Epidermal melanocyte (primary cell): Measurements from ENCODE around the gene TUBA4B.

ENCODE experiments used
- DNase-seq: peaks from one replicate; pipeline ENCODE4 v3.0.0; 2011; ENCODE audit warnings: low spot score; ENCODE audit not compliant: insufficient read length

The TUBA4B gene

GRCh38 chr2:219252900-219253752, at the start of gene TUBA4B:
TSS of gene TUBA4B (plus strand) at chr2:219253243. CDS start at chr2:219253408, 165 bp downstream.
- DNase-seq = no peak

GRCh38 chr2:219204425-219205164, 48.4 kb upstream of the TUBA4B start:
- no peak for DNase-seq

DNA sequence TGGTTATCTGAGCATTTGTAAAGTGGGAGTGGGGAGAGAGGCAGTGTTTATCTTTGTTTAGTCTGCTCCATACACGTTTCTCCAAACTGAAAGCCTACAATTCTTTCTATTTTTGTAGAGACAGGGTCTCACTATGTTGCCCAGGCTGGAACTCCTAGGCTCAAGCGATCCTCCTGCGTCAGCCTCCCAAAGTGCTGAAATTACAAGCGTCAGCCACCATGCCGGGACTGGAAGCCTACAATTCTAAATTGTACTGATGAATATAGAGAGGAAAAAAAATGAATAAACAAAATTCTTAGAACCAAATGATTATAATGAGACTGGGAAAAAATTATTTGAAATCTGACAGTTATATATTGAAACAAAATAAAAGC, 47.9 kb upstream of the TUBA4B start:
- no peak for DNase-seq

GRCh38 chr2:219205981-219206327, 47.1 kb upstream of the TUBA4B start:
- no peak for DNase-seq

- peak; percentile 94 for DNase-seq
Measured at GRCh38 chr2:219206328-219207133, 46.5 kb upstream of the TUBA4B start, which contains the start of gene ZFAND2B. TSS of gene ZFAND2B (plus strand) at chr2:219206782. CDS start at chr2:219206988, 206 bp downstream.

DNA sequence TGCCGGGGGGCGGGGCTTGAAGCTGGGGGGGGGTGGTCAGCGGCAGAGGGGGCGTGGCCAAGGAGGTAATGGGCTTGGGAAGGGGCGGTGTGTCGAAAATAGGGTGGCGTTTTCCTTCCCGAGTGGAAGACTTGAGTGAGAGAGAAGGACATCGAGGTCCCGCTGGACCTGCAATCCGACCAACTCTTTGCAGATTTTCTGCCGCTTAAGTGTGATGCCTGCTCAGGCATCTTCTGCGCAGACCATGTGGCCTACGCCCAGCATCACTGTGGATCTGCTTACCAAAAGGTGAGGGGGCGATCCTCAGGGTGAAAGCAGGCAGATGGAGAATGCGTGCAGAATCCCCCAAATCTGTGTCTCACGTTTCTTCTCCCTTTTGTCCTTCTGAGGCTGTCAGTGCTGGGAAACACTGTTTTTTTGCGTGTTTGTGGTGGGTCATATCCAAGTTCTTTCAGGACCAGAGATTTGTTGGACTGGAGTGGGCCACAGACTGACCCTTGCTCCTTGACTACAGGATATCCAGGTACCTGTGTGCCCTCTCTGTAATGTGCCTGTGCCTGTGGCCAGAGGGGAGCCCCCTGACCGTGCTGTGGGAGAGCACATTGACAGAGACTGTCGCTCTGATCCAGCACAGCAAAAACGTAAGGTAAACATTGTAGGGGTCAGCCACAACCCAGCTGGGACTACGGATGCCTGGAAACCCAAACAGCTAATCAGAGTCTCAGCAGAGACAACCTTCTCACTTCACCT, 45.7 kb upstream of the TUBA4B start:
- no peak for DNase-seq

- DNase-seq = no peak
Measured at GRCh38 chr2:219207884-219208740, 44.9 kb upstream of the TUBA4B start.

DNA sequence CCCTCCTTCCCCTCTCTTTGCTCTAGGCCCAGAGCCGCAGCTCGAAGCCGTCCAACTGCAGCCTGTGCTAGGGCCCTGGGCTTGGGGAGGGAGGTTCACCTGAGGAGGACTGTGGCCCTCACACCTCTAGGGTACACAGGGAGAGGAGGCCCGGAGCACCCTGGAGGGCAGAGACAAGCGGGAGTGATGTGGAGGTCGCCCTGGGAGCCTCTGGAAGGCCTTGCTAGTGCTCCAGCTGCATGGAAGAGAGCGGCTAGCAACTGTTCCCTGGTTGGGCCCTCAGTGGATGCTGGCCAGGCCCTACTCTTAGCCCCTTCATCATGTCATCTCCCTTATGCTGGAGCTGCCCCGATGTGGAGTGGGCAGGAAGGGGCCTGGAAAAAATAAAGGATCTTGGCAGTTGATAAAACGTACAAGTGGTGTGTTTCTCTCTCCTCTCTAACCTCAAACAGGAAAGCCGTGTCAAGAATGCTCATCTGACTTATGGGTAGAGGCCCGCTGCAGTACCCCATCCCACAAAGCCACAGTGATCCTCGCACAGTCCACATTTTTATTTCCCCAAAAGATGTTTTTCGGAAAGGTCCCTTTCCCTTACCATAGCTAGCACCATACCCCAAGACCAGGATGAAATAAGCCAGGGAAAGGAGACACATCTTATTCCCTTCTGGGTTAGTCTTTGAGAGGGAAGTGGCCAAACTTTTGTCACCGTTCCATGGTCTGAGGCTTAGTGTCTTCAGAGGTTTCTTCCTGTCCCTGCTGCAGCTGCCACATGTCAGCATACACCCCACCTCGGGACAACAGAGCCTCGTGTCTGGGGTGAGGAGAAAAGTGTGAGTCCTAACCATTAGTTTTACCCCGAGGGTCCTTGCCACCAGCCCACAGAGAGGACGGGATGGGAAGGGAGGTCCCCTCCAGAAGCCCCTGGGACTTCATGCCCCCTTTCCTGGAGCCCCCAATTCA, 43.5 kb upstream of the TUBA4B start:
- no peak for DNase-seq

GRCh38 chr2:219210196-219210885, 42.7 kb upstream of the TUBA4B start:
- DNase-seq = no peak

- no peak for DNase-seq
Measured at GRCh38 chr2:219210886-219211362, 42.1 kb upstream of the TUBA4B start.

GRCh38 chr2:219213026-219213415, 40.0 kb upstream of the TUBA4B start:
- no peak for DNase-seq

DNA sequence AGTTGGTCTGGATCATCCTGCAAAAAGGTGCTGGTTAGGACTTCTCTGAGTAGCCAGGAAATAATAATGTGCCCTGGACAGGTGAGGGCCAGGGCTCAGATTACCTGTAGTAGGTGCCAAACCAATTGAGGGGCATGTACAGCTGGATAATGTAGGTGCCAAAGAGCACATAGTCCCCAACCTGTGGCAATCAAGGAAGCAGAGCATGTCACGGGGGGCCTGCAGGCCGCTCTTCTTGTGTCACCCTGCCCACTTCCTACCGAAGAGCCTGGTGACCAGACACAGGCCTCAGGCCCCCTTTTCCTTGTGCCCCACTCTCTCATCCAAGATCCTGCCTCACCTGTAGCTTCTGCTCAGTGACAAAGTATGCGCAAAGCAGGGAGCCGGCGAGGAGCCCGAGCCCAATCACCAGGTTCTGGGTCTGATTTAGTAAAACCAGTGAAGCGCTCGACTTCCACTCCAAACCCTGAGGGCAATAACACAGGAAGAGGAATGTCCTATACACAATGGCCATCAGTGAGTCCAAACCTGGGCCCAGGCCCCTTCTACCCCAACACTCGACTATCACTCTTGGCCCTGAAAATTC, 39.5 kb upstream of the TUBA4B start:
- no peak for DNase-seq

DNA sequence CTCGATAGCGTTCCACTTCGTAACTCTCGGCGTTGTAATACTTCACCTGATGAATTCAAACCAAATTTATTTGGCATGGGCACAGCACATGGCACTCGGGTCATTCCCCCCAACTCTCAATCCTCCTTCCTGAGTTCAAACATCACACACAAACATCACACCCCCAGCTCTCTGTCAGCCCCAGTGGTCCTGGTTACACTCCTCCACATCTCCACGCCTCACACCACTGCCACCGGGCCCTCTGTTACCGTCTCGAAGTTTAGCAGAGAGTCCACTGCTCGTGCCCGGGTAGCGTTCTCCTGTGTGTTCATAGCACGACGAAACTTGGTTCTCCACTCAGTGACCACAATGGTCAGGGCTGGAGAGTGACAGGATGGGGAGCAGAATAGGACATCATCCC, 38.9 kb upstream of the TUBA4B start:
- DNase-seq = no peak

DNA sequence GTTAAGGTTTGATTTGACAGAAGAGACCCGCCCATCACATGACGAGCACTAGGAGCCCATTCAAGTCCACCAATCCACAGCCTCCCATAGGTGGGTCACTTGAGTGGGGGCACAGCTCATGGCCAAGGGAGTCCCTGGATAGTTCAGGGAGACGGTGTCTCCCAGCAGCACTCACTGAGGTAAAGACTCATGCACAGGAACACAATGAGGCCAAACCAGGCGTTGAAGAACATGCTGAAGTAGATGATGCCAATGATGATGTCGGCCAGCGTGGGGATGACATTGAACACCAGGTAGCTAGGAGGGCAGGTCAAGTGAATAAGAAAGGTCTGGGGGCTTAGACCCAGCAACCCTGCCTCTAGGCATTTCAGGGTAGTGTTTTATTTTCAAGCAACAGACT, 38.3 kb upstream of the TUBA4B start:
- DNase-seq = no peak

GRCh38 chr2:219215871-219216534, 37.0 kb upstream of the TUBA4B start:
- no peak for DNase-seq

- DNase-seq = no peak
Measured at GRCh38 chr2:219216535-219216915, 36.5 kb upstream of the TUBA4B start.

GRCh38 chr2:219218217-219218731, 34.8 kb upstream of the TUBA4B start:
- peak; percentile 53 for DNase-seq
